ENCODE data around the gene PSG11.

DNA sequence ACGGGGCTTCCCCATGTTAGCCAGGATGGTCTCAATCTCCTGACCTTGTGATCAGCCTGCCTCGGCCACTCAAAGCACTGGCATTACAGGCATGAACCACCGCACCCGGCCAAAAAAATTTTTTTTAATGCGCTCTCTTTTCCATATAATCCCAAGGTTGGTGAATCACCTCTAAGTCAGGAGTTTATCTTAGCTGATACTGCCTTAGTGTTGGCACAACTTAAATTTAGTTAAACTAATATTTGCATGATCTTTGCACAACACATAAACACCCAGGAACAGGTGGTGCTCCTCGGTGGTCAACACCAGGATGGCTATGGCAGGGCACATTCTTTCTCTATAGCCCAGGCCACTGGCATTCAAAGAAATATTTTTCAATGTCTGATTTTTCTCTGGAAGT, 65.2 kb downstream of the PSG11 start:
- TF ChIP-seq POLR2A (IDR thresholded peaks at IDR 0.05) (no peak), POLR2AphosphoS5 (IDR thresholded peaks at IDR 0.05) (no peak)
